GM23338 (cell line): ENCODE results near the gene PPP2R5A. TPM values are rescaled to one million over a fixed set of nuclear protein-coding genes. Genes with fewer than 3 reads are reported as not detected.

Source experiments
- ATAC-seq: fragments of 200-7000 bp; cut with Tn5 transposase; 3 replicates; pipeline ENCODE4 v1.9.1; 2020
- DNase-seq: peaks from one replicate; pipeline ENCODE4 v3.0.0-alpha.2; 2015; ENCODE audit warnings: low spot score
- H2AFZ ChIP-seq: fragments of 200-600 bp; sonication (generic); 2 replicates; pipeline ENCODE4 v1.8.0; 2016; ENCODE audit warnings: antibody characterized with exemption, mild to moderate bottlenecking, moderate library complexity
- H3F3A ChIP-seq: fragments of 200-600 bp; sonication (generic); replicated peaks from 2 replicates; pipeline ENCODE4 v1.8.0; 2017; ENCODE audit warnings: antibody characterized with exemption, mixed run types, low read depth
- H3K27ac ChIP-seq: fragments of 200-600 bp; sonication (generic); 2 replicates; pipeline ENCODE4 v1.6.1; 2016; ENCODE audit warnings: low read depth
- H3K27me3 ChIP-seq: fragments of 200-600 bp; sonication (generic); 2 replicates; pipeline ENCODE4 v1.8.0; 2016; ENCODE audit warnings: mild to moderate bottlenecking, mixed run types, moderate library complexity; ENCODE audit not compliant: insufficient read depth
- H3K36me3 ChIP-seq: fragments of 200-600 bp; sonication (generic); 2 replicates; pipeline ENCODE4 v1.8.0; 2016; ENCODE audit warnings: mild to moderate bottlenecking; ENCODE audit not compliant: insufficient read depth
- H3K4me1 ChIP-seq: fragments of 200-600 bp; sonication (generic); 2 replicates; pipeline ENCODE4 v1.8.0; 2016; ENCODE audit warnings: mild to moderate bottlenecking, moderate library complexity; ENCODE audit not compliant: insufficient read depth
- H3K4me2 ChIP-seq: fragments of 200-600 bp; sonication (generic); 2 replicates; pipeline ENCODE4 v1.7.1; 2017; ENCODE audit warnings: mixed run types
- H3K4me3 ChIP-seq: fragments of 200-600 bp; sonication (generic); 2 replicates; pipeline ENCODE4 v1.6.1; 2016; ENCODE audit warnings: mixed run types
- H3K79me2 ChIP-seq: fragments of 200-600 bp; sonication (generic); replicated peaks from 2 replicates; pipeline ENCODE4 v1.8.0; 2017; ENCODE audit warnings: mild to moderate bottlenecking; ENCODE audit not compliant: insufficient read depth
- H3K9me2 ChIP-seq: fragments of 200-600 bp; sonication (generic); 2 replicates; pipeline ENCODE4 v1.8.0; 2017; ENCODE audit not compliant: insufficient read depth
- H4K20me1 ChIP-seq: fragments of 200-600 bp; sonication (generic); replicated peaks from 2 replicates; pipeline ENCODE4 v1.8.0; 2017; ENCODE audit warnings: mild to moderate bottlenecking; ENCODE audit not compliant: insufficient read depth
- H3K27ac Mint-ChIP-seq: 2 replicates; pipeline ENCODE4 v1.8.0; 2020; ENCODE audit warnings: inconsistent platforms, mild to moderate bottlenecking, moderate library complexity, mixed read lengths
- H3K27me3 Mint-ChIP-seq: 3 replicates; pipeline ENCODE4 v1.8.0; 2022; ENCODE audit warnings: low read depth, mild to moderate bottlenecking, moderate library complexity, mixed read lengths, inconsistent platforms; ENCODE audit not compliant: insufficient read depth, poor library complexity
- H3K36me3 Mint-ChIP-seq: 3 replicates; pipeline ENCODE4 v1.8.0; 2021; ENCODE audit warnings: low read depth, mild to moderate bottlenecking, inconsistent platforms, moderate library complexity, mixed read lengths
- H3K4me1 Mint-ChIP-seq: 3 replicates; pipeline ENCODE4 v1.8.0; 2020; ENCODE audit warnings: mild to moderate bottlenecking, inconsistent platforms, mixed read lengths
- H3K4me3 Mint-ChIP-seq: 3 replicates; pipeline ENCODE4 v1.8.0; 2021; ENCODE audit warnings: moderate library complexity, mild to moderate bottlenecking, inconsistent platforms, mixed read lengths
- H3K9me3 Mint-ChIP-seq: 3 replicates; pipeline ENCODE4 v1.8.0; 2020; ENCODE audit warnings: moderate library complexity, mild to moderate bottlenecking, inconsistent platforms, mixed read lengths
- CREB1 ChIP-seq: fragments of 250-450 bp; sonication (Bioruptor Pico); IDR thresholded peaks from 2 replicates; pipeline ENCODE4 v1.5.0; 2020; ENCODE audit warnings: low read depth, mild to moderate bottlenecking, moderate library complexity
- CTCF ChIP-seq, 2 experiments: fragments of 200-600 bp in 1 of 2; sonication (generic) in 1 of 2; conservative IDR thresholded peaks; 2 replicates each; pipeline versions ENCODE4 v1.5.1 to v1.6.1; 2016 to 2017; ENCODE audit warnings: antibody characterized with exemption in 2 of 2, low read depth in 2 of 2, mild to moderate bottlenecking in 2 of 2, moderate library complexity in 1 of 2
- EZH2 ChIP-seq: fragments of 200-600 bp; sonication (generic); IDR thresholded peaks from one replicate; pipeline ENCODE4 v1.8.0; 2017; ENCODE audit warnings: antibody characterized with exemption, mild to moderate bottlenecking, low read depth; ENCODE audit not compliant: unreplicated experiment
- JUNB ChIP-seq: IDR thresholded peaks from one replicate; pipeline ENCODE4 v1.6.1; 2016; ENCODE audit warnings: antibody characterized with exemption; ENCODE audit not compliant: unreplicated experiment
- NANOG ChIP-seq: IDR thresholded peaks from 2 replicates; pipeline ENCODE4 v1.6.1; 2016; ENCODE audit warnings: antibody characterized with exemption, borderline replicate concordance
- ZNF331 ChIP-seq: fragments of 250-450 bp; sonication (Bioruptor Pico); IDR thresholded peaks from 2 replicates; pipeline ENCODE4 v1.5.0; 2020; ENCODE audit warnings: low read depth, mild to moderate bottlenecking, moderate library complexity
- ZNF462 ChIP-seq: fragments of 250-450 bp; sonication (Bioruptor Pico); IDR thresholded peaks from 2 replicates; pipeline ENCODE4 v1.5.0; 2020; ENCODE audit warnings: mild to moderate bottlenecking, moderate library complexity
- polyA plus RNA-seq: library from polyadenylated mRNA; unstranded; fragments of >200 nt; fragmentation: Nextera tagmentation; extraction: Ambion mirVana; gene quantifications from 2 replicates; pipeline ENCODE4 v1.2.1, GENCODE V29; 2016
- total RNA-seq: library from RNA; depleted of rRNA; stranded (reverse); fragments of >200 nt; shearing (Covaris generic); gene quantifications from 2 replicates; pipeline ENCODE4 v1.2.3, GENCODE V29; 2014

Gene PPP2R5A
- total and polyA plus RNA-seq, 2 experiments from 2014 or later: 16.2 to 43.5 TPM

GRCh38 chr1:212269306-212269705 is 15.9 kb upstream of the PPP2R5A start:
- no peak for TF ChIP-seq JUNB
- TF ChIP-seq EZH2: no peak
- no peak for TF ChIP-seq ZNF331 (CRISPR knock-in tag)
- no peak for TF ChIP-seq CREB1
- TF ChIP-seq ZNF462 (CRISPR knock-in tag): no peak
- no peak for TF ChIP-seq NANOG
- TF ChIP-seq CTCF (conservative IDR thresholded peaks at IDR 0.05; ENCODE audit: low read depth in 2 of 2): peak in 1 of 2 experiments; percentile 21; a peak in 2 of 4 replicates
- Histone ChIP-seq H2AFZ (no peak overlapping the region), H3K27me3 (no peaks in the 10 kb centered on the region), H3K27ac (no peak overlapping the region), H3K4me1 (peaks cover 4% of the 10 kb centered on the region; the same call in 1 of the 2 replicates), H3K4me2 (no peak overlapping the region), H4K20me1 (no peaks in the 10 kb centered on the region), H3K9me2 (no peaks in the 10 kb centered on the region), H3F3A (no peaks in the 10 kb centered on the region), H3K36me3 (no peaks in the 10 kb centered on the region), H3K4me3 (no peak overlapping the region), H3K79me2 (no peaks in the 10 kb centered on the region)
- Mint-ChIP-seq H3K4me3 (no peak overlapping the region), H3K4me1 (peaks cover 10% of the 10 kb centered on the region), H3K27ac (no peak overlapping the region), H3K27me3 (no peaks in the 10 kb centered on the region), H3K36me3 (no peaks in the 10 kb centered on the region), H3K9me3 (no peaks in the 10 kb centered on the region)
- peak; percentile 74 for ATAC-seq
- DNase-seq: peak; percentile 55
